ENCODE measurements around the gene MYD88.

The MYD88 gene

GRCh38 chr3:38111696-38112377, 26.6 kb upstream of the MYD88 start:
- DNase-seq (ENCODE audit: low read depth in 1 of 2, low spot score in 1 of 2): no peak

- DNase-seq (ENCODE audit: low read depth in 1 of 2, low spot score in 1 of 2): no peak
These were observed 26.1 kb upstream of the MYD88 start for GRCh38 chr3:38112378-38112761.

DNA sequence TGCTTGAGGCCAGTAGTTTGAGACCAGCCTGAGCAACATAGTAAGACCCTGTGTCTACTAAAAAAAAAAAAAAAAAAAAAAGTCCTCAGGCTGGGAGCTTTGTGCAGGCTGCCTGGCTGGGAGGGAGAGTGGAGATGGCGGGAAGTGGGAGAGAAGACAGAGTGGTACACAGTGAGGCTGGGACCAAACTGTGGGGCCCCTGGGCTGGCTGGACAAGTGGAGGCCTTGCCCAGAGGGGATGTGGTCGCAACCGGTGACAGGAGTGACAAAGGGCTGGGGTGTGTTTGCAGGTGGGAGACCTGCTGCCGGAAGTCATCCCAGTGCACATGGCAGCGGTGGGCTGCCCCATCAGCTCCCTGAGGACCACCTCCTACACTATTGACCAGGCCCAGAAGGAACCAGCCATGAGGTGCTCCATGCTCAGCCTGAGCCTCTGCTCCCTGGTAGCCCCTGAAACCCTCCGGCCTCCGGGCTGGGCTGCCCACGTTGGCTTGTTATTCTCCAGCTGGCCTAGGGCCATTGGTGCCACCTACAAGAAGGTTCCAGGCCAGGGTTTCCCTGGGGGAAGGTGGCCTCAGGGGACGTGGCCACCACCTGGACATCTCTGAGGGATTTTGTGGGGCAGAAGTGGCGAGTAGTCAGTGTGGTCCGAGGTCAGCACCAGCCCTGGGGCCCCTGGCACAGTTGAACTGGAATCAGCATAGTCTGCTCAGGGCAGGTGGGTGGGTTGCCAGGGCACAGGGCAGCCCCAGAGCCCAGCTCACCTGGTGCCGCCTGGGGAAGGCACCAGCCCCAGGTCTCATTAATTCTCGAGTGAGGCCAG, 24.2 kb upstream of the MYD88 start:
- no peak for DNase-seq (ENCODE audit: low read depth in 1 of 2, low spot score in 1 of 2)

GRCh38 chr3:38114875-38115644, 23.4 kb upstream of the MYD88 start:
- no peak for DNase-seq (ENCODE audit: low read depth in 1 of 2, low spot score in 1 of 2)

DNA sequence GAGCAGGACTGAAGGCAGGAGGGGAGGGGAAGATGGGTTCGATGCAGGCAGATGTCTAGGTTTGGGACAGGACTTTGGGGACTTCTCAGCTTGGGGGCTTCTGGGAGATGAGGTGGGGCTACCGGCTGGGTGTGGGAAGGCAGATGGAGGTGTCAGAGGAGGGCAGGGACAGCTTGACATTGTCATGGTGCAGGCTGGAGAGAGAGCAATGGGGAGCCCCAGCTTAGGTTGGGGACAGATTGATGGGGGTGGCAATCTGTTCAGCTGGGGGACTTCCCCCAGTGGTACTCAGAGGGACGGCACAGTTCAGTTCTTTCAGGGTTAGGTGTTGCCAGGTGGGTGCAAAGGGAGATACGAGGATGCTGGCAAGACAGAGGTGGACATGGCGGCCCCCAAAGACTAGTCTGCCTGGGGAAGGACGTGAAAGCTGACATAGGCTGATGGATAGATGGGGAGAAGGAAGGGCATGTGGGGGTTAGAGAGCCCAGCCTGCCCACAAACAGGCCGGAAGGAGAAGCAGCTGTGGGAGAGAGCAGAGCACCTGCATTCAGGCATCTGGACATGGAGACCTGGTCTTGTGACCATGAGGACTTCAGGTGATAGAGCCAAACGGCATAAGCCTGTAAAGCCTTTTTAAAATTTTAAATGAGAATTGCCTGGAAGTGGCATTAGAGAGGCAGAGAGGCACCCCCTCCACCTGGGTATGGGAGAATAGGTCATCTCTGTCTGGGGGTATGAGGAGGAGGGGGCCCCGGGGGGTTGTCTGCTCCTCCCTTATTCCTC, 22.6 kb upstream of the MYD88 start:
- no peak for DNase-seq (ENCODE audit: low read depth in 1 of 2, low spot score in 1 of 2)

DNA sequence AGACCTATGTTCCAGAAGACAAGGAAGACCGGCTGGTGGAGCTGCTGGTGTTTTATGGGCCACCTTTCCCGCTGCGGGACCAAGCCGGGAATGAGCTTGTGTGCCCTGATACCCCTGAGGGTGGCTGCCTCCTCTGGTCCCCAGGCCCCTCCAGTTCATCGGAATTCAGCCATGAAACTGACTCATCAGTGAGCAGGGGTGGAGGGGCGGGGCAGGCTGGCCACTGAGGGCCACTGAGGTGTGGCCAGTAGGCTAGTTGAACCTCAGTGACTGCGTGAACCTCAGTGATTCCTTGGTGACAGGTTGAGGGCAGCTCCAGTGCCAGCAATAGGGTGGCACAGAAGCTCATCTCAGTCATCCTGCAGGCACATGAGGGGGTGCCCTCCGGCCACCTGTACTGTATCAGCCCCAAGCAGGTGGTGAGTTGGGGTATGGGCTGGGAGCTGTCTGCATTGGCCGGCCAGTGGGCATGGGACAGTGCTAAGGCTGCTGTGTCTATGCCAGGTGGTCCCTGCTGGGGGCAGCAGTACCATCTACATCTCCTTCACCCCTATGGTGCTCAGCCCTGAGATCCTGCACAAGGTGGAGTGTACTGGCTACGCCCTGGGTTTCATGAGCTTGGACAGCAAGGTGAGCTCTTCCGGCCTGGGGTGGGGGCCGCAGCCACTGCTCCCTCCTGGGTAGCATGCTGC, 21.8 kb upstream of the MYD88 start:
- no peak for DNase-seq (ENCODE audit: low read depth in 1 of 2, low spot score in 1 of 2)

DNA sequence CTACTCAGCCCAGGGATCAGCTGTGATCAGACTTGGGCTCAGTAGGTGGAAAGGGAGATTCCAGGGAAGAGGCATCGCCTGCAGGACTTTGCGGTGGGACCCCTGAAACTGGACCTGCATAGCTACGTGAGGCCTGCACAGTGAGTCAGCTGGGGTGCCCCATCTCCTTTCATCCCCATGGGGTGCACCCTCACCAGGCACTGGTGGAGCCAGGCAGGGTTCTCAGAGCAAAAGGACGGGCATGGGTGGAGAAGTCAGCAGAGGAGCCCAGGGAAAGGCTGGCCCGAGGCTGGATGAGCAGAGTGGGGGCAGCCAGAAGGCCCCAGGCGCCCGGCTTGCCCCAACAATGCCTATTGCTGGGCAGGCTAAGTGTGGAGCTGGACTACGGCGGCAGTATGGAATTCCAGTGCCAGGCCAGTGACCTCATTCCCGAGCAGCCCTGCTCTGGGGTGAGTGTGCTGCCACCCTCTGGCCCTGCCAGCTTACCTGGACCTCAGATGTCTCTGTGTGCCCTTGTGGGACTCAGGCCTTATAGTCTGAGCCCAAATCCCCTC, 21.2 kb upstream of the MYD88 start:
- DNase-seq (ENCODE audit: low read depth in 1 of 2, low spot score in 1 of 2): no peak

DNA sequence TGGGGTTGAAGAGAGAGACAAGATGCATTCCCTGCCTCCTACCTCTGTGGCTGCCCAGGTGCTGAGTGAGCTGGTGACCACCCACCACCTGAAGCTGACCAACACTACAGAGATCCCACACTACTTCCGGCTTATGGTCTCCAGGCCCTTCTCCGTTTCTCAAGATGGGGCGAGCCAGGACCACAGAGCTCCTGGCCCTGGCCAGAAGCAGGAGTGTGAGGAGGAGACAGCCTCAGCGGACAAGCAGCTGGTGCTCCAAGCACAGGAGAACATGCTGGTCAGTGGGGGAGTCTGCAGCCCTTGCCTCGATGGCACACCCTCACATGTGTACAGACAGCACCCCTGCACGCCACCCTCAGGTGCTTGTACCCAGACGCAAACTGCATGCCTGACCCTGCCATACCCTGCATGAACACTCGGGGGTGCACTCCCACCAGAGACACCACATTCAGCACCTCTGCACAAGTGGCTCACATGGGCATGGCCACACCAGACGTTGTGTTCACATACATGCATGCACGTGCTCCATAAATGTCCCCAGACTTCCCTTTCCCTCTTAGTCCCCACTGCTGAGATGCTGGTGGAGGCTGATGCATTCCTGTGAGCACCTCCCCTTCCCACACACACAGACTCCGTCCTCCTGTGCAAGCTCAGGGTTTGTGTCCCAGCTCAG, 20.6 kb upstream of the MYD88 start:
- DNase-seq (ENCODE audit: low read depth in 1 of 2, low spot score in 1 of 2): peak; percentile 51 to 65

DNA sequence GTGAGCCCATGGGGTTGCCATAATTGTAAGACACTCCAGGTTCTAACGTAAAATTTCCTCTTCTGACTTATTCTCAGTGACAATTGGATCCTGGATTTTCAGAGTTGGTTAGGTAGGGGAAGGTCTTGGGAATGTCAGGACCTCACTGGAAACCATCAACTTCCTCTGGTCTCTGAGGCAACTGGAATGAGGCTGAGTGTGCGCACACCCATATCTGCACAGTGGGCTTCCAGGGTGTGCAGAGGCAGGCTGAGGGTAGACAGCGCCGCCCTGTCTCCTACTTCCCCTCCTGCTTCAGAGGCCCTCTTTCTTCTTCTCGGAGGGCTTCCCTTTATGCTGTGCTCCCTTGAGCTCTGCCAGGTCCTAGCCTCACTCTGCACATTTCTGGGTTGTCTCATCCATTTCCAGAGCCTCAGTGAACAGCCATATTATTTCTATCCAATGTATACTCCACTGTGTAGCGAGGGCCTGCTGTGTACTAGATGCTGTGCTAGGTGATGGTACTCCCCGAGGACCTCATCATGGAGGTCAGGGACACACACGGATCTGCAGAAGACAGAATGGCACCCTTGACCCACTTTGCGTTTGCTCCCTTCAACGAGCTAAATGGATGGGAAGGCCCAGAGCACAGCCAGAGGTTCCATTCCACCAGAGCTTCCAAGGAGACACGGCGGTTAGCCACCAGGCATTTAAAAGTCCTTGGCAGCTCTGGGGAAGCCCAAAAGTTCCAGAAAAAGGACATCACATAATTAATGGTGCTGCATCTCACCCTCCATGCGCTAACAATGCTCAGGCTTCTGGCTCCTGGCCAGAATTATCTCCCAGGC, 19.8 kb upstream of the MYD88 start:
- no peak for DNase-seq (ENCODE audit: low read depth in 1 of 2, low spot score in 1 of 2)

- DNase-seq (ENCODE audit: low read depth in 1 of 2, low spot score in 1 of 2): no peak
These were observed 19.3 kb upstream of the MYD88 start for GRCh38 chr3:38119248-38119544.

GRCh38 chr3:38119821-38120692, 18.4 kb upstream of the MYD88 start:
- DNase-seq (ENCODE audit: low read depth in 1 of 2, low spot score in 1 of 2): no peak

GRCh38 chr3:38120693-38121450, 17.6 kb upstream of the MYD88 start:
- DNase-seq (ENCODE audit: low read depth in 1 of 2, low spot score in 1 of 2): no peak

- no peak for DNase-seq (ENCODE audit: low read depth in 1 of 2, low spot score in 1 of 2)
These were observed 17.0 kb upstream of the MYD88 start for GRCh38 chr3:38121451-38121831.

GRCh38 chr3:38121832-38122461, 16.5 kb upstream of the MYD88 start:
- DNase-seq (ENCODE audit: low read depth in 1 of 2, low spot score in 1 of 2): no peak

GRCh38 chr3:38122712-38123290, 15.7 kb upstream of the MYD88 start:
- DNase-seq (ENCODE audit: low read depth in 1 of 2, low spot score in 1 of 2): no peak

DNA sequence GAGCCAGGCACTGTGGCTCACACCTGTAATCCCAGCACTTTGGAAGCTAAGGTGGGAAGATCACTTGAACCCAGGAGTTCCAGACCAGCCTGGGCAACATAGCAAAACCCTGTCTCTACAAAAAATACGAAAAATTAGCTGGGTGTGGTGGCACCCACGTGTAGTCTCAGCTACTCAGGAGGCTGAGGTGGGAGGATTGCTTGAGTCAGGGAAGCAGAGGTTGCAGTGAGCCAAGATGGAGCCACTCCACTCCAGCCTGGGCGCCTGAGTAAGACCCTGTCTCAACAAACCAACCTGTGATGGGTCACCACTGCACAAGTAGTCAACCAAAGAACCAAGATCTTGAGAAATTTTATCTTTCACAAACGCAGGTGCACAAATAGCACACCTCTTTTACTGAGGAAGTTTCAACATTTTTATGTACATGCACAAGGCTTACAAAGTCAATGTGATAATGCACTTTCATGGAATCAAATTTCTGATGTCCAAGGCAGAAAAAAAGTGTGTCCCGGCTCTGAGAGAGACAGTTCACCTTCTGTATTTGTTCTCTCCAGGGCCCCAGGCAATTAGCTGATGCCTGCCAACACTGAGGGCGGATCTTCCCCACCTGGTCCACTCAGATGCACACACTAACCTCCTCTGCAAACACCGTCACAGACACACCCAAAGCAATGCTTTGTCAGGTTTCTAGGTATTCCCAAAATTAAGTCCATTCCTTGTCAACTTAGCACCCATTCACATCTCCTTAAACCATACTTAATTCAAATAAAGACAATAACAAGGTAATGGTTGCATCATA, 13.9 kb upstream of the MYD88 start:
- no peak for DNase-seq (ENCODE audit: low read depth in 1 of 2, low spot score in 1 of 2)

Data from stimulated activated CD4-positive, alpha-beta T cell treated with anti-CD3 and anti-CD28 coated beads, Interleukin-15, amount 100 ng/mL, for 1 hour (primary cell).